Smooth muscle cell of the brain vasculature (primary cell): ENCODE results near the gene PAMR1.
"Not testable (repeated sequence)": the region's sequence is repeated elsewhere in the genome, so short reads cannot be mapped to it uniquely, and the experiment has no call there.

Experiments used
- DNase-seq: peaks from one replicate; pipeline ENCODE4 v3.0.0-alpha.2; 2012; ENCODE audit warnings: low read depth, low spot score

Gene PAMR1

GRCh38 chr11:35545391-35546003 is 20.1 kb upstream of the PAMR1 start:
- DNase-seq, result no peak

- no peak for DNase-seq
Measured at GRCh38 chr11:35543481-35543880, 18.1 kb upstream of the PAMR1 start.

GRCh38 chr11:35541621-35542375 is 16.4 kb upstream of the PAMR1 start:
- no peak for DNase-seq

- no peak for DNase-seq
Measured at GRCh38 chr11:35540526-35540925, 15.1 kb upstream of the PAMR1 start.

GRCh38 chr11:35539781-35540281 is 14.4 kb upstream of the PAMR1 start:
- no peak for DNase-seq

- DNase-seq, result no peak
Measured at GRCh38 chr11:35539256-35539655, 13.8 kb upstream of the PAMR1 start.

- DNase-seq, result no peak
Measured at GRCh38 chr11:35536470-35536869, 11.1 kb upstream of the PAMR1 start.

- no peak for DNase-seq
Measured at GRCh38 chr11:35531246-35531645, 5.8 kb upstream of the PAMR1 start.

GRCh38 chr11:35529971-35530495 is 4.6 kb upstream of the PAMR1 start:
- DNase-seq, result peak; percentile 66

GRCh38 chr11:35526370-35526792 is 965 bp upstream of the PAMR1 start:
- DNase-seq, result no peak

GRCh38 chr11:35524780-35525179 is 636 bp downstream of the PAMR1 start:
- no peak for DNase-seq

- DNase-seq, result no peak
Measured at GRCh38 chr11:35523861-35524260, 1.6 kb downstream of the PAMR1 start.

- no peak for DNase-seq
Measured at GRCh38 chr11:35523331-35523768, 2.1 kb downstream of the PAMR1 start.

- DNase-seq, result not testable (repeated sequence)
Measured at GRCh38 chr11:35522091-35522490, 3.3 kb downstream of the PAMR1 start.

- DNase-seq, result no peak
Measured at GRCh38 chr11:35520376-35520775, 5.0 kb downstream of the PAMR1 start.

GRCh38 chr11:35518766-35519165 is 6.7 kb downstream of the PAMR1 start:
- DNase-seq, result no peak

- DNase-seq, result no peak
Measured at GRCh38 chr11:35517481-35517880, 7.9 kb downstream of the PAMR1 start.

GRCh38 chr11:35516403-35516802 is 9.0 kb downstream of the PAMR1 start:
- no peak for DNase-seq

- DNase-seq, result no peak
Measured at GRCh38 chr11:35515224-35515623, 10.2 kb downstream of the PAMR1 start.

GRCh38 chr11:35514481-35514880 is 10.9 kb downstream of the PAMR1 start:
- DNase-seq, result no peak

GRCh38 chr11:35511666-35512065 is 13.8 kb downstream of the PAMR1 start:
- DNase-seq, result no peak

GRCh38 chr11:35507688-35508087 is 17.7 kb downstream of the PAMR1 start:
- no peak for DNase-seq

- DNase-seq, result no peak
Measured at GRCh38 chr11:35501776-35502175, 23.6 kb downstream of the PAMR1 start.
